HG03064 (cell line): ENCODE measurements around the gene SLC9A2.

Source experiments
- ATAC-seq: cut with Tn5 transposase; IDR thresholded peaks from one replicate; pipeline ENCODE4 v1.9.1; 2021; ENCODE audit warnings: low read depth; ENCODE audit not compliant: unreplicated experiment

SLC9A2 gene

GRCh38 chr2:102615620-102616436 lies 3.5 kb upstream of the SLC9A2 start:
- ATAC-seq = no peak

- no peak for ATAC-seq
Measured at GRCh38 chr2:102618452-102619413, 620 bp upstream of the SLC9A2 start.

- ATAC-seq = no peak
Measured at GRCh38 chr2:102620332-102620731, 979 bp downstream of the SLC9A2 start.

GRCh38 chr2:102621630-102622029 lies 2.3 kb downstream of the SLC9A2 start:
- no peak for ATAC-seq

GRCh38 chr2:102622646-102623045 lies 3.3 kb downstream of the SLC9A2 start:
- ATAC-seq = no peak

GRCh38 chr2:102630458-102630857 lies 11.1 kb downstream of the SLC9A2 start:
- ATAC-seq = no peak

GRCh38 chr2:102632380-102633175 lies 13.2 kb downstream of the SLC9A2 start:
- ATAC-seq = no peak

- ATAC-seq = no peak
Measured at GRCh38 chr2:102634831-102635241, 15.5 kb downstream of the SLC9A2 start.

- ATAC-seq = no peak
Measured at GRCh38 chr2:102635317-102635716, 16.0 kb downstream of the SLC9A2 start.

GRCh38 chr2:102636283-102636907 lies 17.0 kb downstream of the SLC9A2 start:
- ATAC-seq = no peak

GRCh38 chr2:102637358-102637757 lies 18.0 kb downstream of the SLC9A2 start:
- ATAC-seq = no peak

- no peak for ATAC-seq
Measured at GRCh38 chr2:102639429-102639828, 20.1 kb downstream of the SLC9A2 start.

GRCh38 chr2:102652126-102652525 lies 32.8 kb downstream of the SLC9A2 start:
- ATAC-seq = no peak

GRCh38 chr2:102657770-102658169 lies 38.4 kb downstream of the SLC9A2 start:
- ATAC-seq = no peak

GRCh38 chr2:102660070-102660469 lies 40.7 kb downstream of the SLC9A2 start:
- no peak for ATAC-seq

- ATAC-seq = no peak
Measured at GRCh38 chr2:102660574-102660973, 41.2 kb downstream of the SLC9A2 start.

- ATAC-seq = no peak
Measured at GRCh38 chr2:102661846-102662245, 42.5 kb downstream of the SLC9A2 start.

GRCh38 chr2:102662833-102663232 lies 43.5 kb downstream of the SLC9A2 start:
- no peak for ATAC-seq

- ATAC-seq = no peak
Measured at GRCh38 chr2:102663381-102663780, 44.0 kb downstream of the SLC9A2 start.

GRCh38 chr2:102664471-102664909 lies 45.1 kb downstream of the SLC9A2 start:
- ATAC-seq = no peak
